Lower leg skin (tissue), 3 donors: ENCODE measurements around the gene LEKR1.

ENCODE experiments used
- POLR2A ChIP-seq, 2 donors: fragments of 450-650 bp; IDR thresholded peaks; one replicate each; pipeline ENCODE4 v1.6.1; 2016 to 2017; ENCODE audit warnings: antibody characterized with exemption in 2 of 2, mild to moderate bottlenecking in 1 of 2, moderate library complexity in 1 of 2
- TF ChIP-seq, protein P1 (sequence below), 3 donors: fragments of 450-650 bp; IDR thresholded peaks; one replicate each; pipeline ENCODE4 v1.5.1; 2016; ENCODE audit warnings: antibody characterized with exemption in 3 of 3, mild to moderate bottlenecking in 3 of 3, moderate library complexity in 2 of 3

GRCh38 chr3:157065201-157065600 is 239.0 kb downstream of the LEKR1 start:
- TF ChIP-seq, protein P1, sequence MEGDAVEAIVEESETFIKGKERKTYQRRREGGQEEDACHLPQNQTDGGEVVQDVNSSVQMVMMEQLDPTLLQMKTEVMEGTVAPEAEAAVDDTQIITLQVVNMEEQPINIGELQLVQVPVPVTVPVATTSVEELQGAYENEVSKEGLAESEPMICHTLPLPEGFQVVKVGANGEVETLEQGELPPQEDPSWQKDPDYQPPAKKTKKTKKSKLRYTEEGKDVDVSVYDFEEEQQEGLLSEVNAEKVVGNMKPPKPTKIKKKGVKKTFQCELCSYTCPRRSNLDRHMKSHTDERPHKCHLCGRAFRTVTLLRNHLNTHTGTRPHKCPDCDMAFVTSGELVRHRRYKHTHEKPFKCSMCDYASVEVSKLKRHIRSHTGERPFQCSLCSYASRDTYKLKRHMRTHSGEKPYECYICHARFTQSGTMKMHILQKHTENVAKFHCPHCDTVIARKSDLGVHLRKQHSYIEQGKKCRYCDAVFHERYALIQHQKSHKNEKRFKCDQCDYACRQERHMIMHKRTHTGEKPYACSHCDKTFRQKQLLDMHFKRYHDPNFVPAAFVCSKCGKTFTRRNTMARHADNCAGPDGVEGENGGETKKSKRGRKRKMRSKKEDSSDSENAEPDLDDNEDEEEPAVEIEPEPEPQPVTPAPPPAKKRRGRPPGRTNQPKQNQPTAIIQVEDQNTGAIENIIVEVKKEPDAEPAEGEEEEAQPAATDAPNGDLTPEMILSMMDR (IDR thresholded peaks at IDR 0.05): no peak
- TF ChIP-seq POLR2A (IDR thresholded peaks at IDR 0.05): no peak
